ENCODE data around the gene SNPH.

DNA sequence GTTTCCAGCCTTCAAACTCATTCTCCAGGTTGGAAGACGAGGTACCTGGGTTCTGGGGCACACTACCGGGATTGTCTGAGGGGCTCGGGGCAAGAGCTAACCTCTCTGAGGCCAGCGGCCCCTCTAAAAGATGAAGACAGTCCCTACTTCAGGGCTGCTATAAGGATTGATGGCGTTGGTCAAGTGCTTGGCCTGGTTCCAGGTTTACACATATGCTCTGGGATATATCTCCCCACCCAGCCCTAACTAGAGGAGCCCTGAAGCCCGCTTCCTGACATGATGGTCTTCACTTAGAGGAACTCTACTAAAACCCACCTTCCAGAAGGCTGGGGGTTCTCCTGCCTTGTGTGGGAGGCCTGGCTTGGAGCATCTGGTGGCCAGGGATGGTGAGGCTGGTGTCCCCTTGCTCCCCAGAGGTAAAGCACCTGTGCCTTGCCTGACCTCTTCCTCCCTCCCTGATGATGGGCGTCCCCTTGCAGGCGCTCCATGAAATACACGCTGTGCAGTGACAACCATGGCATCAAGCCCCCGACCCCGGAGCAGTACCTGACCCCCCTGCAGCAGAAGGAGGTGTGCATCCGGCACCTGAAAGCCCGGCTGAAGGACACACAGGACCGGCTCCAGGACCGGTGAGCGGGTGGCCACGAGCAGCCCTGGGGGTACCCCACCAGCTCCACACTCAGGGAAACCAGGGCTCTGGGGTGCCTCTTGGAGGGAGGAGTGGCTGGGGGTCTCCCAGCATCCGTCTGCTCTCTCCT is 34.2 kb downstream of the SNPH start:
- TF ChIP-seq, protein P1, sequence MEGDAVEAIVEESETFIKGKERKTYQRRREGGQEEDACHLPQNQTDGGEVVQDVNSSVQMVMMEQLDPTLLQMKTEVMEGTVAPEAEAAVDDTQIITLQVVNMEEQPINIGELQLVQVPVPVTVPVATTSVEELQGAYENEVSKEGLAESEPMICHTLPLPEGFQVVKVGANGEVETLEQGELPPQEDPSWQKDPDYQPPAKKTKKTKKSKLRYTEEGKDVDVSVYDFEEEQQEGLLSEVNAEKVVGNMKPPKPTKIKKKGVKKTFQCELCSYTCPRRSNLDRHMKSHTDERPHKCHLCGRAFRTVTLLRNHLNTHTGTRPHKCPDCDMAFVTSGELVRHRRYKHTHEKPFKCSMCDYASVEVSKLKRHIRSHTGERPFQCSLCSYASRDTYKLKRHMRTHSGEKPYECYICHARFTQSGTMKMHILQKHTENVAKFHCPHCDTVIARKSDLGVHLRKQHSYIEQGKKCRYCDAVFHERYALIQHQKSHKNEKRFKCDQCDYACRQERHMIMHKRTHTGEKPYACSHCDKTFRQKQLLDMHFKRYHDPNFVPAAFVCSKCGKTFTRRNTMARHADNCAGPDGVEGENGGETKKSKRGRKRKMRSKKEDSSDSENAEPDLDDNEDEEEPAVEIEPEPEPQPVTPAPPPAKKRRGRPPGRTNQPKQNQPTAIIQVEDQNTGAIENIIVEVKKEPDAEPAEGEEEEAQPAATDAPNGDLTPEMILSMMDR (conservative IDR thresholded peaks at IDR 0.05 in 1 of 2, IDR thresholded peaks at IDR 0.05 in 1 of 2; ENCODE audit: extremely low read depth in 1 of 2, insufficient read depth in 1 of 2, low read depth in 1 of 2, low read length in 2 of 2) = no peak
- TF ChIP-seq EZH2 (IDR thresholded peaks at IDR 0.05; ENCODE audit: borderline replicate concordance, low read length) = no peak

All from mammary epithelial cell (primary cell).